Prostate gland (tissue), 2 donors: ENCODE results near the gene CLASP1.
"Not testable (repeated sequence)": the region's sequence is repeated elsewhere in the genome, so short reads cannot be mapped to it uniquely, and the experiment has no call there.

Experiments used
- POLR2A ChIP-seq: fragments of 450-650 bp; IDR thresholded peaks from one replicate; pipeline ENCODE4 v1.6.1; 2016; ENCODE audit warnings: antibody characterized with exemption, mild to moderate bottlenecking
- POLR2AphosphoS5 ChIP-seq: sonication (generic); formaldehyde crosslinking; IDR thresholded peaks from one replicate; pipeline ENCODE4 v1.6.1; 2017; ENCODE audit warnings: antibody characterized with exemption
- TF ChIP-seq, protein P1 (sequence below), 4 experiments: fragments of 200-600 bp in 2 of 4; fragments of 450-650 bp in 2 of 4; sonication (generic) in 2 of 4; IDR thresholded peaks; 1 replicate in 3 of 4; 2 replicates in 1 of 4; pipeline ENCODE4 v1.5.1; 2016 to 2019; ENCODE audit warnings: antibody characterized with exemption in 4 of 4, mild to moderate bottlenecking in 2 of 4, moderate library complexity in 2 of 4

DNA sequence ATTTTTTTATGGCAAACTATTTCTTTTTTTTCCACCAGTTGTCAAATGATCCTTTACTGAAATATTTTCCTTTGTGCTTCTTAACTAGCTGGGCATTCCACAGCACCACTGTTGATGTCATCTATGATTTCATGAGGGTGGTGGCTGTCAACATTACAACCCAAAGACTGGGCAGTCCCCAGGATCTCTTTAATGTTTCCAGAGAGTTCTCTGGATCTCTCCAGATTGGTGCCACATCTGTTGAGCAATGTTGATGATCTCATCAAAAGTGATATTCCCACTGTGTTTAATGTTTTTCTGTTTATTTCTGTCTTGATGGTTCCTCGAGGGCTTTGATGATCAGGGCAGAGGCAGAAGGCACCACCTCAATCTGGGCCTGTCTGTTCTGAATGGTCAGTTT lies 9.1 kb upstream of the CLASP1 start:
- TF ChIP-seq, protein P1, sequence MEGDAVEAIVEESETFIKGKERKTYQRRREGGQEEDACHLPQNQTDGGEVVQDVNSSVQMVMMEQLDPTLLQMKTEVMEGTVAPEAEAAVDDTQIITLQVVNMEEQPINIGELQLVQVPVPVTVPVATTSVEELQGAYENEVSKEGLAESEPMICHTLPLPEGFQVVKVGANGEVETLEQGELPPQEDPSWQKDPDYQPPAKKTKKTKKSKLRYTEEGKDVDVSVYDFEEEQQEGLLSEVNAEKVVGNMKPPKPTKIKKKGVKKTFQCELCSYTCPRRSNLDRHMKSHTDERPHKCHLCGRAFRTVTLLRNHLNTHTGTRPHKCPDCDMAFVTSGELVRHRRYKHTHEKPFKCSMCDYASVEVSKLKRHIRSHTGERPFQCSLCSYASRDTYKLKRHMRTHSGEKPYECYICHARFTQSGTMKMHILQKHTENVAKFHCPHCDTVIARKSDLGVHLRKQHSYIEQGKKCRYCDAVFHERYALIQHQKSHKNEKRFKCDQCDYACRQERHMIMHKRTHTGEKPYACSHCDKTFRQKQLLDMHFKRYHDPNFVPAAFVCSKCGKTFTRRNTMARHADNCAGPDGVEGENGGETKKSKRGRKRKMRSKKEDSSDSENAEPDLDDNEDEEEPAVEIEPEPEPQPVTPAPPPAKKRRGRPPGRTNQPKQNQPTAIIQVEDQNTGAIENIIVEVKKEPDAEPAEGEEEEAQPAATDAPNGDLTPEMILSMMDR (IDR thresholded peaks at IDR 0.05), result not testable (repeated sequence)
- not testable (repeated sequence) for TF ChIP-seq POLR2AphosphoS5, POLR2A
